Cerebellar nuclear complex (tissue), 1 donor: ENCODE data around the gene MRPS26.
"Not testable (repeated sequence)": the region's sequence is repeated elsewhere in the genome, so short reads cannot be mapped to it uniquely, and the experiment has no call there.

Experiments used
- DNase-seq, 2 experiments: peaks; one replicate each; lab custom pipeline; 2025; lab: John Stamatoyannopoulos, UW

MRPS26 gene

DNA sequence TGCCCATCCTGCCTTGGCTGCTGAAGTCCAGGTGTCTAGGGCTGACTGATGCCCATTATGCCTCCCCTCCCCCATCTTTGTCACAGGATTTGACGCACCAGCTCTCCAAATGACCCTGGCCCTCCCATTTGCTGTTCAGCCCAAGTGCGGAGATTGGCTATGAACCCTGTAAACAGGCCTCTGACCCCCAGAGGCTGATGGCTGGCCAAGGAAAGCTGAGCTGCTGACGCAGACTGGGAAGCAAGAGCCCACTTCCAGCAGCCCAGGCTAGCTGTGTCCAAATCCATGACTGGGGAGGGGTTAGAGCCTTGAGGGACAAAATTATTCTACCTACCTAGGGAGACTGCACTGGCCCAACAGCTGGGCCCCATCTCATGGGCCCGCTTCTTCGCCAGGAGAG is 3.2 kb upstream of the MRPS26 start:
- no peak for DNase-seq

DNA sequence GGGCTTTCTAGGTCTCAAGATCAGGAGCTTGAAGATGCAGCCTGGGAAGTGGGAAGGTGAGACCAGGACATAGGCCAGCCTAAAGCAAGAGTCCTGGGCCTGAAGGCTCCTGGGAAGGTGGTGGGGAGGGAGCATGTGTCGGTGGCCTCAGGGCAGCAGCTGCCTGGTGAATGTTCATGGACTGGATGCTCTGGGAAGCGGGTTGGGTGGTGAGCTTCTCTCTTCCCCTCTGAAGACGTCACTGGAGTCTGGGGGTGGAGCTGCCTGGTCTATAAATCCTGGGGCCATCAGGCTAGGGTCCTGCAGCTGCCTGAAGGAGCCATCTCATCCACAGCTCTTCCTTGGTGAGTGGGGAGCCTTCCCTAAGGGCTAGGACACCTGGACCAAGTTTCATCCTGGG is 2.5 kb upstream of the MRPS26 start, which contains the start of gene GNRH2:
Gene GNRH2, plus strand, starts transcription at position 301 of the 400 bp plus-strand sequence. CDS start 793 bp downstream, outside the sequence.
- DNase-seq, result no peak

DNA sequence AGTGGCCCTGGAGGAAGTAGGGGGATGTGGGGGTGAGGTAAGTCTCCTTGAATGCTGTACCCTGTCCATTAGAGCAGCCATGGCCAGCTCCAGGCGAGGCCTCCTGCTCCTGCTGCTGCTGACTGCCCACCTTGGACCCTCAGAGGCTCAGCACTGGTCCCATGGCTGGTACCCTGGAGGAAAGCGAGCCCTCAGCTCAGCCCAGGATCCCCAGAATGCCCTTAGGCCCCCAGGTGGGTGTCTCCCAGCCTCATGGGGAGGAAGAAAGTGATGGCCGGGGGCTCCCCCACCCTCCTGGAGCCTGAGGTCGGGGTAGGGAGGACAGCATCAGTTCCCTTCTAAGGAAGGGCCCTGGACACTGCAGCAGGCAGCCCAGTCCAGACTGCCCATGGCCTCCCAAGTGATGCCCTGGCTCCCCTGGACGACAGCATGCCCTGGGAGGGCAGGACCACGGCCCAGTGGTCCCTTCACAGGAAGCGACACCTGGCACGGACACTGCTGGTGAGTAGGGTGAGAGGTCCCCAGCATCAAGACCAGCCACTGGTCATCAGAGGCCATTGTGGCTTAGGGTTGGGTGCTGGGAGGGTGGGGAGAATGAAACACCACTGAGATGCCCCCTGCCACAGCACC is 1.4 kb upstream of the MRPS26 start:
- DNase-seq, result no peak

DNA sequence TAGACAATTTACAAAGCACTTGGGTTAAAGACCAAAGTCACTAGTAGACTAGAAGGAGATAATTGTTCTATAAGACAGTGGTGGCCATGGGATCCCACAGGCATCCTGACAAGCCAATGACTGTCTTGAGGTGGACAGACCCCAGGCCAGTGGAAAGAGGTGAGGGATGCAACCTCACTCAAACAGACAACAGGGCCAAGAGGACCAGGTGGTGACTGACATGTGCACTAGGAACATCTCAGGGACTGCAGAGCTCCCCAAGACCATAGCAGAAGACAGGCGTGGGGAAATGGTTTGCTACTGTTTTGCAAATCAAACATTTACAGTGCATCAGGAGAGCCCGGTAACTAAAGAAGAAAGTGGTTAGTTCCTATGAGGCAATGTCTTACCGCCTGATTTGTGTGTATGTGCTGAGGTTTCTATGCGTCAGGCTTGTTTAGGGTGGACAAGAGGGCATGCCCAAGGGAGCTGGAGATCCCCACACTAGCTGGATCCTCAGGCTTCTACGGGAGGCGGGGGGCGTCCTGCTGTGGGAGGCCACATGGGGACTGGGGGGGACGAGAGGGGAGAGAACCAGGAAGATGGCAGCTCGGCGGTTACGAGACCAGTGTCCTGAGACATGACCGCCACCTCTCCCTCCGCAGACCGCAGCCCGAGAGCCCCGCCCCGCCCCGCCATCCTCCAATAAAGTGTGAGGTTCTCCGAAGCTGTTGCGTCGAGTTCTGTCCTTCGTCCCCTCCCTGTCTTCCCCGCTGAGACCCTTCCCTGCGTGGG is 623 bp upstream of the MRPS26 start:
- DNase-seq, result peak in 1 of 2 experiments; percentile 85

DNA sequence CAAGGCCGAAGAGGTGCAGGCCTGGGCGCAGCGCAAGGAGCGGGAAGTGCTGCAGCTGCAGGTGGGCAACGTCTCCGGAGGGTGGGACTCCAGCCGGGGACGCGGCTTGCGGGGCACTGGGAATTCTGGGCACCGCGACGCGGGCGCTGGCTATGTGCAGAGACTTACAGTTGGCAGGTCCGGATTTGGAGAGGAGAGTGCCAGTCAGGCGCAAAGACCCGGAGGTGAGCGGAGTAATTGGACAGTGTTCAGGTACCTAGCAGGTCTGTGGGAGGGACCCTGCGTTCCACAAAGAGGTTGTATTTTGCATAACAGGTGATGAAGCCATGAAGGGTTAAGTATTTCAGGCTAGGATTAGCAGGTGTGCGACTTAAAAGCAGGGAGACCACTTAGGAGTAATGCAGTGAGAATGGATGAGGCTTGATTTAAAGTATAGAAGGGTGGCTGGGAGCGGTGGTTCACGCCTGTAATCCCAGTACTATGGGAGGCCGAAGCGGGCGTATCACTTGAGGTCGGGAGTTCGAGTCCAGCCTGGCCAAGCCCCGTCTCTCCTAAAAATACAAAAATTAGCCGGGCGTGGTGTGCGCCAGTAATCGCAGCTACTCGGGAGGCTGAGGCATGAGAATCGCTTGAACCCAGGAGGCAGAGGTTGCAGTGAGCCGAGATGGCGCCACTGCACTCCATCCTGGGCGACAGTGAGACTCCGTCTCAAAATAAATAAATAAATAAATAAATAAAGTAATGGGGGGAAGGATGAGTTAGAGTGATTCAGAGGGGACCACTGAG is 1.0 kb downstream of the MRPS26 start:
- no peak for DNase-seq

DNA sequence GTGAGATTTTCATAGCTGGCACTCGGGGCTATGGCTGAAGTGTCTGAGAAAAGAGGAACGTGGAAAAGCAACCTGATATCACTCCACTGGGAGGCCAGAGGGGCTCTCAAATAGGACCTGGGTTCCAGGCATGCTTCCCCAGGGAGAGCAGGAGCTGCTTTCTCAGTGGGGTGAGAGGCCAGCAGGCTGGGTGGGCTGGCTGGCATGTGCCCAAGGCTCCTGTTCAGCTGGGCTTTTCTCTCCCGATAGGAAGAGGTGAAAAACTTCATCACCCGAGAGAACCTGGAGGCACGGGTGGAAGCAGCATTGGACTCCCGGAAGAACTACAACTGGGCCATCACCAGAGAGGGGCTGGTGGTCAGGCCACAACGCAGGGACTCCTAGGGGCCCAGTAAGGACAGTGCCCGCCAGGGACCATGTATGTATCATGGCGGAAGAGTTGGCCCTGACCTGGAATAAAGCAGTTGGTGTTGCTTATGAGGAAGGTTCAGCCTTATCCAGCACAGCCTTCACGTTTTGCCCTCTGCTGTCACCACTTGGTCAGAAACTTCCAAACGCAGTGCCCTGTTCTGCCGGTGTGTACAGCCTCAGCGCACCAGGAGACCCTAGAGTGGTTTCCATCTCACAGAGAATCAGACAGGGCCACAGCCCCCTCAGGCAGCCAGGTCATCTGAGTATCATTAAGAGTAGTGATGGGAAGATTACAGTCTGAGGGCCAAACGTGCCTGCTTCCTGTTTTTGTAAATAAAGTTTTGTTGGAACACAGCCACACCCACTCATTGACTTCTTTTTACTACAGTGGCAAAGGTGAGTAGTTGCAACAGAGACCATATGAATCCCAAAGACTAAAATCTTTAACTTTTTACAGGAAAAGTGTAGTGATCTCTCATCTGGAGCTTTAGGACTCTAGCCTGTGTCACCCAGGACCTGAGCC is 1.9 kb downstream of the MRPS26 start:
- no peak for DNase-seq

DNA sequence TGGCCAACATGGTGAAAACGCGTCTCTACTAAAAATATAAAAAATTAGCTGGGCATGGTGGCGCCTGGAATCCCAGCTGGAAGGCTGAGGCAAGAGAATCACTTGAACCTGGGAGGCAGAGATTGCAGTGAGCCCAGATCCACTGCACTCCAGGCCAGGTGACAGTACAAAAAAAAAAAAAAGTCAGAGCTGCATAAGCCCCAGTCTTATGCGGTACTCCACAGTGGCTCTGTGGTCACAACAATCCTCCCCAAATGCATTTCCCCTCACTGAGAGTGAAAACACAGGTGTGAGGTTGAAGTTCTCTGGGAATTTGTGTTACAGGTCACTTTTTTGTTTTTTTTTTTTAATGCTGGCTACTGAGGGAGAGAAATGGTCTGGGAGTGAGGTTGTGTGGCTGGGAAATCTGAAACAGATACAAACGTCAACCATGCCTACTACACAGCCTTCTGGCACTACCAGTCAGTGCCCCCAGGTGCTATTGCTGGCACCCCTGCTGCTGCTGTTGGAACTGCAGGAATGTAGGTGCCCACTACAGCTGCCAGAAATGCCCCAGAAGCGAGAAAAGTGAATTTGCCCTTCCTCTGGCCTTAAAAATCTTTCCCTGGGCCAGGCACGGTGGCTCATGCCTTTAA is 5.7 kb downstream of the MRPS26 start:
- DNase-seq, result no peak

DNA sequence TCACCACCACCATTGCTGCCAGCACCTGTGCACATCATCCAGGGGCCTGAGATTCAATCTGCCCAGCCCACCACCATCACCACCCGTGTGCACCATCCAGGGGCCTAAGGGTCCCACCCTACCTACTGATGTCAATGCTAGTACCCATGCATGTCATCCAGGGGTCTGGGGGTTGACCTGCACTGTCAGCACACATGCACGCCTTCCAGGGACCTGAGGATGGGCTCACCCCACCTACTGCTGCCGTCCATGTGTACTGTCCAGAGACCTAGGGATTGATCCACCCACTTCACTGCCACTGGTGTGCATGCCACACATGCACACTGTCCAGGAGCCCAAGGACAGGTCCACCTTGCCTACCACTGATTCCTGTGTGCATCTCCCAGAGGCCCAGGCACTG is 13.6 kb downstream of the MRPS26 start:
- no peak for DNase-seq

DNA sequence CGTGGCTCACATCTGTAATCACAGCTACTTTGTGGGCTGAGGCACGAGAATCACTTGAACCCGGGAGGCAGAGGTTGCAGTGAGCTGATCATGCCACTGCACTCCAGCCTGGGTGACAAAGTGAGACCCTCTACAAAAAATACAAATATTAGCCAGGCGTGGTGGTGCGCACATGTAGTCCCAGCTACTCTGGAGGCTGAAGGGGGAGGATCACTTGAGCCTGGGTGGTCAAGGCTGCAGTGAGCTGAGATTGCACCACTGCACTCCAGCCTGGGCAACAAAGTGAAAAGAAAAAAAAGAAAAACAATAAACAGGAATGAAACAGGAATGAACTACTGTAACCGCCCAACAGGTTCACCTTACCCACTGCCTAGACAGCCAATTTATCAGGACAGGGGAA is 18.3 kb downstream of the MRPS26 start:
- DNase-seq, result not testable (repeated sequence)

DNA sequence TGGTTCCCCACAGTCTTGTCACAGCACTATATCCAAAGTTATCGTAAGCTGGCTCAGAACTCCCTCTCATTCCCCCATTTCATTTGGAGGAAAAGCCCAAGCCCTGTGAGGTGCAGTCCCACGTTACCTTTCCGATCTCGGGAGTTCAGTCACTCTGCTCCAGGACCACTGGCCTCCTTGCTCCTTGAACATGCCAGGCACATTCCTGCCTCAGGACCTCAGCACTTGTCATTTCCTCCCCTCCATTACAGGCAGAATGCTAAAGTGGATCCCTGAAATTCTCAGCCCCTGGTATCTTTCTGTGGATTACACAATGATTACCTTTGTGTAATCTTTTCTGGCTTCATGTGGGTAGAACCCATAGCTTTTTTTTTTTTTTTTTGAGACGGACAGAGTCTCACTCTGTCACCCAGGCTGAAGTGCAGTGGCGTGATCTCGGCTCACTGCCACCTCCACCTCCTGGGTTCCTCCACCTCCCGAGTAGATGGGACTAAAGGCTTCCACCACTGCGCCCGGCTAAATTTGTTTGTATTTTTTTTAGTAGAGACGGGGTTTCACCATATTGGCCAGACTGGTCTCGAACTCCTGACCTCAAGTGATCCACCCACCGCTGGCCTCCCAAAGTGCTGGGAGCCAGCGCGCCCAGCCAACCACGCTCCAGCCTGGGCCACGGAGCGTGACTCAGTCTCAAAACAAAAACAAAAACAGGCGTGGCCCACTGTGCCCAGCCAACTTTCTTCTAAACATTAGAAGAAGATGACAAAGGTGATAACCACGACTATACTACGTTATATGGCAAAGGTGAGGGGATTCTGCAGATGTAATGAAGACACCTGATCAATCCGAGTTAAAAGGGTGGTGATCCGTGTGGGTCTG is 21.5 kb downstream of the MRPS26 start:
- DNase-seq, result no peak

DNA sequence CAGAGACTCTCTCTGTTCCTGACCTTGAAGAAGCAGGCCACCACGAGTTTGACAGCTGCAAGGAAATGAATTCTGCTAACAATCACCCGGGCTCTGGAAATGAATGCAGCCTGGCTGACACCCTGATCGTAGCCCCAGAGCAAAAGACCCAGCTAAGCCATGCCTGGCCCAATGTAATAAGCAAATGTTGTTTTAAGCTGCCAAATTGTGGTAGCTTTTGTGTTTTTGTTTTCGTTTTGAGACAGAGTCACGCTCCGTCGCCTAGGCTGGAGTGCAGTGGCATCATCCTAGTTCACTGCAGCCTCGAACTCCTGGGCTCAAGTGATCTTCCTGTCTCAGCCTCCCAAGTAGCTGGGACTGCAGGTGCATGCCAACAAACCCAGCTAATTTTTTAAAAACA is 22.2 kb downstream of the MRPS26 start:
- no peak for DNase-seq

DNA sequence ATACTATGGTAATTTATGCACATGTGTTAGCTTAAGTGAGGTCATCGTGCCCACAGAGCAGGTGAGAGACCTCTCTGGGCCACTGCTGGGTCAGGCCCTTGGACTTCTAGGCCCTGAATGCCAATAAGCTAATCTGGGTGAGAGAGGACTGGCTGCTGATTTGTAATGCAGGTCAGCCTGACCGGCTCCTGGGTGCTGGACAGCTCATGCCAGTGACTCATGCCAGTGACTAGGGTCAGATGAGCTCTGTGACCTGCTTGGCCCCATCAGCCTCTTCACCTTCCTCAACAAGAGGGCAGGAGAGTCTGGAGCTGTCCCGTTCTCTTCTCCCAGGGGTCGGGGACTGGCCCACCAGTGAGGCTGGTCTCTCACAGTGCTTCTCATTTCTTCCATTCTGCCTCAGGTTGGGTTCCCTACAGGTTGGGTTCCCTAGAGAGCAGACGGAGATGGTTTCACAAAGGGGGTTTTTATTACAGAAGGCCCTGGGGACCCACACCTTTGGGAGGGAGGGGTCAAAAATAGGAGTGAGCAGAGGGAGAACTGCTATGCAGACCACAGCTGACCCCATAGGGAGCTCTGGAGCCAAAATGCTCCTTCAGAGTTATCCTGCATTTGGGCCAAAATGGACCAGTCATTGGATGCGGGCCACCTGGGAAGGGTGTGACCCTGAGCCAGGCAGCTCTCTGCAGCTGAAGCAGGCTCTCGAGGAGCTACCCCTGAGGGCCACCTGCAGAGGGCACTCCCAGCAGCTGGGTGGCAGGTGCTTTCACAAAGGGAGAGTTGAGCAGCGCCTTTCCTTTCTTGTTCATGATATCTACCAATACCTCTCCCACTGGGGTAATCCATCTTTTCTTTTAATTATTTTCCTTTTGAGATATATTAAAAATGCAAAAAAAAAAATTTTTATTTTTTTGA is 23.4 kb downstream of the MRPS26 start:
- no peak for DNase-seq

DNA sequence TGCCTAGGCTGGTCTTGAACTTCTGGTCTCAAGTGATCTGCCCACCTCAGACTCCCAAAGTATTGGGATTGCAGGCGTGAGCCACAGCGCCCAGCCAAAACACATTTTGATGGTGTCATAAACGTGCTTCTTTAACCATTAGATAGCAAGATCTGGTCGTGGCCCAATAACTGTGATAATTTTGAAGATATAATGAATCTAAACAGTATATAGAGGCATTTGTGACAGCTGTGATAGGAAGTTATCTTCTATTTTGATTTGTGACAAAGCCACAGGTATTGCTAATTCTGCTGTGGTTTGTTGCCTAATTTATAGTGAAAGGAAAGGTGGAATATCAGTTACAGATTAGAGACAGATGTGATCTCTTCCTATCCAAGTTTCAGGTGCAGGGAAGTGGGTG is 24.9 kb downstream of the MRPS26 start:
- no peak for DNase-seq

DNA sequence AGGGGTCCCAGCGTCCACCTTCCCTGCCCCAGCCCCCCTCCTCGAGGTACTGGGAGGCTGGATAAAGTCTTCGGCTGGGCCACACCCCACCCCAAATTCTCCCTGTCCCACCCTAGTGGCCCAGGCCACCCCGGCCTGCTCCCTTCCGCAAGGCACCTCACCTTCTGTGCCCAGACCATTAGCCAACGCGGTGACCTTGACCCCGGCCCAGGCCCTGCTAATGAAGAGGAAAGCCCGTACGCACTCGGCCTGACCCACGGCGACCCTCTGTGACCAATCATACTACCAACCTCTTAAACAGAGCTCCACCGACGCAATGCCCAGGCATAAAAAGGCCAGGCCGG is 25.4 kb downstream of the MRPS26 start:
- DNase-seq, result no peak

DNA sequence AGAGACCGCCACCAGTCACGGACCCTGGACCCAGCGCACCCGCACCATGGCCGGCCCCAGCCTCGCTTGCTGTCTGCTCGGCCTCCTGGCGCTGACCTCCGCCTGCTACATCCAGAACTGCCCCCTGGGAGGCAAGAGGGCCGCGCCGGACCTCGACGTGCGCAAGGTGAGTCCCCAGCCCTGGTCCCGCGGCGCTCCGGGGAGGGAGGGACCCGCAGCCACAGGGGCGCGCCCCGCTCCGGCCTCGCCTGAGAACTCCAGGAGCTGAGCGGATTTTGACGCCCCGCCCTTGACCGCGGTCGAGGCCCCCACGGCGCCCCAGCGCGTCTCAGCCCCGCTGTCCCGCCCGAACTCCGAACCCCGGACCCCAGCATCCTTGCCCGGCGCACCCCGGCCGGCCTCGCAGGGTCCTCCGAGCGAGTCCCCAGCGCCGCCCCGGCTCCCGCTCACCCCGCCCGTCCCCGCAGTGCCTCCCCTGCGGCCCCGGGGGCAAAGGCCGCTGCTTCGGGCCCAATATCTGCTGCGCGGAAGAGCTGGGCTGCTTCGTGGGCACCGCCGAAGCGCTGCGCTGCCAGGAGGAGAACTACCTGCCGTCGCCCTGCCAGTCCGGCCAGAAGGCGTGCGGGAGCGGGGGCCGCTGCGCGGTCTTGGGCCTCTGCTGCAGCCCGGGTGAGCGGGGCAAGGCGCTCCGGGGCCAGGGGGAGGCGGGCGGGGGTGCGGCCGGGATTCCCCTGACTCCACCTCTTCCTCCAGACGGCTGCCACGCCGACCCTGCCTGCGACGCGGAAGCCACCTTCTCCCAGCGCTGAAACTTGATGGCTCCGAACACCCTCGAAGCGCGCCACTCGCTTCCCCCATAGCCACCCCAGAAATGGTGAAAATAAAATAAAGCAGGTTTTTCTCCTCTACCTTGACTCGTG is 26.0 kb downstream of the MRPS26 start, which contains the start of gene OXT:
Gene OXT, plus strand, starts transcription at position 11 of the 920 bp plus-strand sequence. Its CDS starts 36 bp downstream, at position 47.
- no peak for DNase-seq

DNA sequence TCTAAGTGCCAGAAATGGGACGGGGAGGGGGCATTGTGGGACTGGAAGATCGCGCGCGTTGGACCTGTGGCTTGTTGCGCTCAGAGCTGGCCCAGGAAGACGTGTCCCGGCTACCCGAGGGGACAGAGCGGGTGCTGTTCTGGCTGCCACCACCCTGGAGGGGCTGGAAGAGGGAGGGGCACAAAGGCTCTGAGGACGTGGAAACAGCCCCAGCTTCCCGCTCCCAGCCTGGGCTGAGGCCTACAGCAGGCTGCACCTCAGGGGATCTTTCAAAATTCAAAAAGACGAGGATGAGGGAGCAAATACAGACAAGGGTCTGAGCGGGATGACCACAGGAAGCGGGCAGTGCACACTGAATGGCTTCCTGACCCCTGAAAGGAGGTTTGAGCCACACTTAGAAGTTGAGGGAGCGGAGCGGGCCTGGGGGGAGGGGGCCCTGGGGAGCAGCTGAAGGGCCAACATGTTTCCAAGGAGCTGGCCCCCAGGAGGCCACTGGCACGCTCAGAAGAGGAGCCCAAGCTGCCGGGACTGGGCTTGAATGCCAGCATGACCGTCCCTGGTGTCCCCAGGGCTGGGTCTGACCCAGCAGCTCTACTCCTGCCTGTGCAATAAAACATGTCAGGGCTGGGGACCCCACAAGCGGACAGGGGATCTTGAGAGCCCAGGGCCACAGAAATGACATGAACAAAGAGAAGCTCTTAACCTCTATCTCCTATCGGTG is 26.8 kb downstream of the MRPS26 start:
- no peak for DNase-seq

DNA sequence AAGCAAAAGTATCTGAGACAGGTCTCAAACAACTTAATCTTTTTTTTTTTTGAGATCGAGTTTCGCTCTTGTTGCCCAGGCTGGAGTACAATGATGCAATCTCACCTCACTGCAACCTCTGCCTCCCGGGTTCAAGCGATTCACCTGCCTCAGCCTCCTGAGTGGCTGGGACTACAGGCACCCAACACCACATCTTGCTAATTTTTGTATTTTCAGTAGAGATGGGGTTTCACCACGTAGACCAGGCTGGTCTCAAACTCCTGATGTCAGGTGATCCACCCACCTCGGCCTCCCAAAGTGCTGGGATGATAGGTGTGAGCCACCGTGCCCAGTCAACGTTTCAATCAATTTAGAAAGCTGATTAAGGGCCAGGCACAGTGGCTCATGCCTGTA is 27.4 kb downstream of the MRPS26 start:
- not testable (repeated sequence) for DNase-seq
